Activated CD8-positive, alpha-beta memory T cell treated with anti-CD3 and anti-CD28 coated beads, Interleukin-2, amount 50 U/mL, for 1 hour (primary cell): ENCODE measurements around the gene ATP8A1.

Experiments used
- DNase-seq: peaks from one replicate; pipeline ENCODE4 v3.0.0-alpha.2; 2020; ENCODE audit errors: extremely low read depth

The ATP8A1 gene

DNA sequence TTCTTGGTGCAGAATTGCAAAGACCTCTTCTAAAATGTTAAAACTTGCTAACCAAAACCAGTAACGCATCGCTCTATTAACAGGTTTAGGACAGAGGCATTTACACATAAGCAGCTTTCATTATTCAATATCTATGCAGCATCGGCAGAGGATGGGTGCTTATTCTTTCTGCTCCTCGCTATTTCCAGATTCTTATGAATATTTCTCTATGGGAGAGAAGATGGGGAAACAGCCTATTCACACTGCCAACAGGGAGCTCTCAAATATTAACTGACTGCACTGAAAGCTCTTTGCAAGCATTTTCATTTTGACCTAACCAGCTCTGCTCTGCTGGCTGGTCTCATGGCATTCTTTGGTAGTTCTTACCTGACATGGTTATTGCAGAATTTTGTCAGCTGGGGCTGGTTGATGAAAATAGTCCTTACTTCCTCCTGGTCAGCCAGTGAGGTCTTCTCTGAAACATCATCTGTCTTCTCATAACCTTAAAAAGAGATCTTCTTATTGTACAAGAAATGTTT lies 30.2 kb downstream of the ATP8A1 start:
- no peak for DNase-seq

DNA sequence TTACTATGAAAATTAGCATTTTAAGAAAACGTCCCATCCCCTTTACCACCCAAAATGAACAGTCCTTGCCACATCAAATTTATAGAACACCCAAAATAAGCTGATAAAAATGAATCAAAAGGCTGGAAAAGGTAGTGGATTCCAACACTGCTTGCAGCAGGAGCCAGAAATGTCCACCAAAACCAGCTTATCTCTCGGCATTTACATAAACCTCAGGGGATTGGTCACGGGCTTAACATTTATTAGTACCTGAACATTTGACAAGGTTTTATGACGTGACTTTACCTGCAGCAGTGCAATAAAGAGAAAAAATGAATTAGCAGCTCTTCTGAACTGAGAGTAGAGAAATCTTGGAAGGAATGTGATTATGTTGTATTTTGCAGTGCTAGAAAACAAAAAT lies 31.6 kb downstream of the ATP8A1 start:
- no peak for DNase-seq

- DNase-seq: no peak
These were observed 32.4 kb downstream of the ATP8A1 start for GRCh38 chr4:42624551-42624950.

- no peak for DNase-seq
These were observed 38.9 kb downstream of the ATP8A1 start for GRCh38 chr4:42618023-42618422.

- DNase-seq: no peak
These were observed 39.9 kb downstream of the ATP8A1 start for GRCh38 chr4:42617030-42617429.

DNA sequence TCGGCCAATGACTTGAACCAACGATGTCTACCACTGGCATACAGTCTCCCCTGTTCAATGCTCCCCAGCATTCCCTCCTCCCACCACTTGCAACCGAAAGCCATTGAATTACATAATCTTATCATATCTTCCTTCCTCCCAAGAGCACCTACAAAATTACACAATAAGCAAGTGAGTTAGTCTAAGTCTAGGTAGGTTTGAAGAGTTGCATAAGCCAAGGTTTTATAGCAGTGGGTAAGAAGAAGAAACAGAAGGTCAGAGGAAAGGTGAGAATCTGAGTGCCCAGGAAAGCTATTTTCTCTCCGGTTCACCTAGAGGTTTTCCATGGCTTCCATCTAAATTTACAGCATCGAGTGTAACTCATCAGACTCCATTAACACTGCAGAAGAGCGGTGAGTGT lies 40.3 kb downstream of the ATP8A1 start:
- no peak for DNase-seq

- DNase-seq: no peak
These were observed 41.7 kb downstream of the ATP8A1 start for GRCh38 chr4:42615131-42615763.

DNA sequence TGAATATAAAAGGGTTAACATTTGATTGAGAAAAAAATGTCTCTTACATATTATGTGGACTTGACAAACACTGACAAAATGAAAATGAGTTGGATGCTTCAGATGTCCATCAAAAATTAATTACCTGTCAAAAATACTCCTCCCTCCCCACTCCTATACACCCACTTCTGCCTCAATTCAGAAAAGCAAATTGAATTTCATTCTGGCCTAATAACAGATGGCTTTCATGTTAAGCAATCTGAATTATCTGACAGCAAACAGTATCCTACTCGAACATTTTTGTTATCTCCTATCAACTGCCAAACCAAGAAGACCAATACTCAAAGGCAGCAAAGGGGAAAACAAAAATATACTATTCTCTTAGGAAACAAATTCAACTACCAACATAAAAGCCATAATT lies 44.0 kb downstream of the ATP8A1 start:
- DNase-seq: no peak

DNA sequence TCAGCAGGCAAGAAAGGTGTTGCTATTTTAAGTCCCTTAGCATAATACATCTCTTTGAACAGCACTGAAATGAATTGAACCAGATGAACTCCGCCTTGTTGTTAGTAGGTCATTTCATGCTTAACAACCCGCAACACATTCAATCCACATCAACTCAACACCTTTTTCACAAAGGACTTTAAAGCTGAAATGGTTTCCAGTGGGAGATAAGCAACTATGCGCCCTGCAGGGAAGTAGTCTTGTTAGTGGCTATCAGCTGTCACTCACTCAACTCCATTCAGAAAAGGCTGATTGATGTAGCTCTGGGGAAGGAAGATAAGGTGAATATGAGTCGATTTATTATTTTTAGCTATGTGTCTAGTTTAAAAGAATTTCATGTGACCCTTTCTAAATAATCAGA lies 46.0 kb downstream of the ATP8A1 start:
- DNase-seq: no peak

DNA sequence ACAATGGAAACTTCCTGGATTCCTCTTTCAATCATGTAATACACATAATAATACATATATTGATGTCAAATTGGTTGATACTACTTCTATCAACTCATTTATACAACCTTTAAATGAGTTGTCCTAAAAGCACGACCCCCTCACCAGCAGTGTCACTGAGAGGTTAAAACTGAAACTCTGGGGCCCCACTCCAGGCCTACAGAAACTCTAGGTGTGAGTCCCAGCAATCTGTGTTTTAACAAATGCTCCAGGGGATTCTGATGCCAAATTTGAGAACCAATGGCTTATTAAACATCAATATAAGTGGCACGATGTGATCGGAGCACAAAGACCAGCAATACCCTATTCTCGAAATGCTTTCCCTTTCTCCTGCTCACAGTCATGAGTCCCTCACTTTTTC lies 47.9 kb downstream of the ATP8A1 start:
- no peak for DNase-seq

DNA sequence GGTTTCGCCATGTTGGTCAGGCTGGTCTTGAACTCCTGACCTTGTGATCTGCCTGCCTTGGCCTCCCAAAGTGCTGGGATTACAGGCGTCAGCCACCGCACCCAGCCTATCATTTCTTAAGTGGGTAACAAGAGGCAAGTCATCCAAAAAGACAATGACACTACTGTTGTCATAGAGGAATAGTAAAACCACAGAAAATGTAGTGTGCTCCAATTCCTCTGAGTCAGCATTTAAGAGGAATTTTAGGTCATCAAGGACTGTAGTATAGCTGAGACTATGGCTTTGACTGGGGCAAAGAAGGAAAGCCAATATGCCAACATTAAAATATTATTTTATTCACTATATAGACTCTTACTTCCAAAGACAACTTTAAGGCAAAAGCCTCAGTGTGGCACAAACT lies 48.4 kb downstream of the ATP8A1 start:
- DNase-seq: no peak

DNA sequence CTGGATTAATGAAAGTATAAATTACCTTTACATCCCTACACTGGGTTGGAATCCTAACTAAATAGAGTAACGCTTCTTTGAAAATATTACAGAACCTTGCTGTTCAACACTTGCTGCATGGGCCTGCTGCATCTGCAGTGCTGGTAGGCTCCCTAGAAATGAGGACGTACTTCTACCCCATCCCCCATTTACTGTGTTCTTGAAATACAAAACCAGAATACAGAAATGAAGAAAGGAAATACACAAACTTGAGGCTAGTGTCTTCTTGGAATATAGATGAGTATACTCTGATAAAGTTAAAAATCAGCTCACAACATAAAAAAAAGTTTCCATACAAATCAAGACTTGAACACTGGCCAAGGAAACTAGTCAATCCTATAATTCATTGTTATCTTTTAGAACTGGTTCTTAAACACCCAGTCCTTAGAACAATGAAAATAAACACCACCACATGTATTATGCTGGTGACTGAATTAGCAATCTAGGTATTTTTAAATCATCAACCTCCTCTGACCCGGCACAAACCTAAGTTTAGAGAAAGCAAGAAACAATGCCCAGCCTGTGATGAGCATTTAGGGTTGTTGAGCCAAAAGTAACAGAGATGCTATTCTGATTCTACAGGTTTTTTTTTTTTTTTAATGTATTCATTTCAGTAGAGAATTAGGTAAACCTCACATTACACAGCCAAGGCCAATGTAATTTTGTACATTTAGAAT lies 49.7 kb downstream of the ATP8A1 start:
- no peak for DNase-seq

DNA sequence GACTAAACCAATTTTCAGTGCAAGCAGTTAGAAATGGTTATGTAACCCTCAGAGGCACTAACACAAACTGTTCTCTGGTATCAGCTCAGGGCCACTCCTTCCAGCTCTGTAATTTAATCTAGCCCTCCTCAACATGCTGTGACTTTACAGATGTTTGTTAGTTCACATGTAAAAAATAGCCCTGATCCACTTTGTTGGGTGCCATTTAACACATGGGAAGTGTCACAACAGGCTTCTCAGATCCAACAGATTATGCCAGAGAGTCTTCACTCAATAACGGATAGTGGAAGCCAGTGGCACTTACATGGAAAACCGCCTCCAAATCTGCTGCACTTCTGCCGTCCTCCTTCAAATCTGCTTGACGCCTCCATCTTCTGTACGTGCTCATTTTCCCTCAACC lies 51.6 kb downstream of the ATP8A1 start:
- DNase-seq: no peak

DNA sequence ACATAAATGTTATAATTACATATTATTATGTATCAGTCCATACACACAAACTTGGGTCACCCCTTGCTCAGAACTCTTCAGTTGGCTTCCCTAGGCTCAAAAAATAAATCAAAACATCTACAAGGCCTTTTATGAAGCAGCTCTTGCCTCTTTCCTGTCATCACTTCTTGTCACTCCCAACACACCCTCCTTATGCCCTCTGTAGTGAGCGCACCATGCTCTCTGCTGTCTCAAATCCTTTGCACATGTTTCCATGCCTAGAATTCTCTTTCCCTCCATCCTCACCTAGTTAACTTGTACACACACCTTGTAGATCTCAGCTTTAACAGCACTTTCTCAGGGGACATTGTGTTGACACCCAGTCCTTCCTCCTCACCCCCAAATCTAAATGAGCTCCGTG lies 53.0 kb downstream of the ATP8A1 start:
- no peak for DNase-seq

DNA sequence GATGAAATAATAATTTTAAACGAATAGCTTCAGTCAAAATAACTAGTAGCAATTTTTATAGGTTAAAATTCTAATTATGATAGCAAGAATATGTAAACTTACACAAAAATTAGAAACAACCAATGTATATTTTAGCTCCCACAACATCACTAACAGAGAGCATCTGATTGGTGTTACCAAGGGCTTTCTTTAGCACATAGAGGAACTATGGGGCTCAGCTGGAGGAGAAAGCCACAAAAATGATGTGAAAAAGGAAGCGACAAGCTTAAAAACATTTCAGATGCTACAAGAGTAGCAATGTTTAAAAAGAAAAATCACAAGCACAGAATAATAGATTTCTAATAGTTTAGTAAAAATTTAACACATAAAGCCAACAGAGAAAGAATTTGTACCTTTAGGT lies 56.3 kb downstream of the ATP8A1 start:
- no peak for DNase-seq

DNA sequence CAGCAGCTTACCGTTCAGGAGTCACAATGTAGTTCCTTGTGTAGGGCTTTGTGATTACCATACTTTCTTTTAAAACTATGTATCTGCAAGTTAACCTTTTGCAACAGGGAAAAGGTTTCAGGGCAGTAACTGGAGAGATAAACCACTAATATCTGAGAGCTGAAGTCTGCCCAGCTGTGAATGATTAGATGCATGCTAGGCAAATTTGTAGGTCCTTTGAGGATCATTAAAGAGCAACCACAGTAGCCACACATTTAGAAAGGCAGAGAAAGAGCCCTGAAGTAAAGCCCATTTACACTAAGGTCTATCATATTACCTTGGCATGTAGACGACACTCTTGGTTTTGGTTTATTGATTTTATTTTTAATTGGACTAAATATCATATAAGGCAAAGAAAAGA lies 60.0 kb downstream of the ATP8A1 start:
- DNase-seq: no peak

DNA sequence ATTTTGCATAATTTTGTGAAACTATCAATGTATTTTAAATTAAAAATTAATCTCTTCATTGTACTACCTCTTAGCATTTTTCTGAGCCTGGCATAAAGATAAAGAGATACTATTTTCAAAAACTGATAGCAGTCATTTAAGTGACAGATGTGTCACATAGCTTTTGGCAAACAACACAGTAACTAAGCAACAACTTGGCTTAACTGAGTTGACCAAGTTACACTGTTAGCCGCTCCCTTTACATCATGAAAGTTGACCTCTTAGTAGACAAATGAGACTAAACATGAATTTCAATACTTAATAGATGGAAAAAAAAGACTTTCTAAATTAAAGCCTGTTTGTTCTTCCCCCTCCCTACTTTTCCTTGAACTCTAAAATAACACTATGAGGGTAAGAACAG lies 62.0 kb downstream of the ATP8A1 start:
- DNase-seq: no peak

- DNase-seq: no peak
These were observed 68.0 kb downstream of the ATP8A1 start for GRCh38 chr4:42588909-42589308.

DNA sequence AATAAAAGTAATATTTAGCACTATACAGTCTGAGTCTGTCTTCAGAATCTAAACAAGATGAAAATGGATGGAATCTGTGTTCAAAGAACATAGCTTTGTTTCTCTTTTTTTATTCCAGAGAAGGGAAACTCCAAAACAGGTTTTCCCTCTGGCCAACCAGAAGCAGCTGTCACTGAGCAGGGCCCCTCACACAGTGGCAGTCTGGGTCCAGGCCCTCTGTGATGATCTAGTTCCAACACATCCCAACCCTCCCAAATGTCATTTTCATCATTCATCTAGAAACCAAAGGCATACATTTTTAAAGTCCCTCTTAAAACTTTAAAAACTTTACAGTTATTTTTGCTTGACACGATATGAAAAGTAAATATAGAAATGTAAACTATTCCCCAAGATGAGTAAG lies 70.1 kb downstream of the ATP8A1 start:
- DNase-seq: no peak

DNA sequence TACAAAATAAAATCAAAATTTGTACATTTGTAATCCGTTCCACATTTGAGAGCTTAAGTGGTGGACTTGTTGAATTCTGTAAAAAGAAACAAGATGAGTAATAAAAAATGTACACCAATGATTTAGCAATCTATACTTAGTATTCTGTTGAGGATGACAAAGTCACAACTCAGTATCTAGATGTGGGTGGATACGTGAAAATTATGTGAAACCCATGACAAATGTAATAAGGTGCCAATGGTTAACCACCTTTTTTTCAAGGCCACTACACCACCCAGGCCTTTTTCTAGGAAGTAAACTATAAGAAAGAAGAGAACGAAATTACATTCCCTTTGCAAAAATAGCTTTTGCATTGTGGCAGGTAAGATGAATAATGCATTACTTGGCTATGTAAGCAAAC lies 77.0 kb downstream of the ATP8A1 start:
- no peak for DNase-seq

- no peak for DNase-seq
These were observed 78.7 kb downstream of the ATP8A1 start for GRCh38 chr4:42578187-42578586.

DNA sequence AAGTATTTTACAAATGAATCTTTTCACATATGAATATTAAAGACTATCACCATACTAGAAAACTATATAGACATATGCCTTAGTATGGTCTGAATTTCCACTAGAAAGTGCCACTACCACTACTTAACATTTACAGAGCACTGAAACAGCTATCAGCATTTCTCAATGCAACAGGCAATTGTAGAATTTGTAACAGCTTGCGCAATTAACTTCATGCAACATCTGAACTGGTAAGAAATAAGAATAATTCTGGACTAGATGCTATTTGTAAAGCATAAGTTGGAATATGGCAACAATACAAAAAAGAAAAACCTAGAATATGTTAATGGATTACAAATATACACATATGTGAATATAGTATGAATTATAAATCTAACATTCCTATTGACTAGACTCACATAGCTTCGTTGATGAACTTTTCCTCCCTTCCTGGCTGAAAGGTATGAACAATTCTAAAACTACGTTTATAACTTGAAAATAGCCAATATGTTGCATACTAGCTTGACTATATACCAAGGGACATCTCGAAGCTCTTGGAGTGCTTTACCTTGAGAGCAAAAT lies 82.0 kb downstream of the ATP8A1 start:
- DNase-seq: no peak

- no peak for DNase-seq
These were observed 83.7 kb downstream of the ATP8A1 start for GRCh38 chr4:42573249-42573648.
